Gastrocnemius medialis (tissue), 4 donors: ENCODE data around the gene CEBPZOS.

ENCODE experiments used
- POLR2A ChIP-seq, 2 donors: fragments of 450-650 bp; IDR thresholded peaks; one replicate each; pipeline ENCODE4 v1.6.1; 2017; ENCODE audit warnings: antibody characterized with exemption in 2 of 2, mild to moderate bottlenecking in 2 of 2, moderate library complexity in 2 of 2
- TF ChIP-seq, protein P1 (sequence below), 5 experiments: fragments of 450-650 bp in 3 of 5; fragments of 200-600 bp in 2 of 5; sonication (generic) in 2 of 5; IDR thresholded peaks in 4 of 5; conservative IDR thresholded peaks in 1 of 5; 1 replicate in 4 of 5; 2 replicates in 1 of 5; pipeline ENCODE4 v1.5.1; 2016 to 2019; ENCODE audit warnings: antibody characterized with exemption in 5 of 5, mild to moderate bottlenecking in 3 of 5, moderate library complexity in 3 of 5

DNA sequence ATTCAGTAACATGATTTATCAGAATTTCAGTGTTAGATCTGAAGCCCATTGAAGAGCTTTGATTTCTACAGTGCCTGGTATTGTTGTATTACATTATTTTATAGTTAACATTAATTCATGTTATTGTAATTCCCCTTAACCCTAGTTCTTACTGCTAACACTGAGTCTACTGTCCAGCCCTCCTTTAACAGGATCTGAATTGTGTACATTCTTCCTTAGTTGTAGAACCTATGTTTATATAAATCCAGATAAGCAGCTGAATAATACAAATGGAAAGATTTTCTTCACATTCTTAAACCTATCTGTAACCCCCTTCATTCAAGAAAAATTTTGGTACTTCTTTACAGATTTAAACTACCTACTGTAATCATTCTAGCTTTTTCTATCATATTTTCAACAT, 49.9 kb downstream of the CEBPZOS start:
- TF ChIP-seq, protein P1, sequence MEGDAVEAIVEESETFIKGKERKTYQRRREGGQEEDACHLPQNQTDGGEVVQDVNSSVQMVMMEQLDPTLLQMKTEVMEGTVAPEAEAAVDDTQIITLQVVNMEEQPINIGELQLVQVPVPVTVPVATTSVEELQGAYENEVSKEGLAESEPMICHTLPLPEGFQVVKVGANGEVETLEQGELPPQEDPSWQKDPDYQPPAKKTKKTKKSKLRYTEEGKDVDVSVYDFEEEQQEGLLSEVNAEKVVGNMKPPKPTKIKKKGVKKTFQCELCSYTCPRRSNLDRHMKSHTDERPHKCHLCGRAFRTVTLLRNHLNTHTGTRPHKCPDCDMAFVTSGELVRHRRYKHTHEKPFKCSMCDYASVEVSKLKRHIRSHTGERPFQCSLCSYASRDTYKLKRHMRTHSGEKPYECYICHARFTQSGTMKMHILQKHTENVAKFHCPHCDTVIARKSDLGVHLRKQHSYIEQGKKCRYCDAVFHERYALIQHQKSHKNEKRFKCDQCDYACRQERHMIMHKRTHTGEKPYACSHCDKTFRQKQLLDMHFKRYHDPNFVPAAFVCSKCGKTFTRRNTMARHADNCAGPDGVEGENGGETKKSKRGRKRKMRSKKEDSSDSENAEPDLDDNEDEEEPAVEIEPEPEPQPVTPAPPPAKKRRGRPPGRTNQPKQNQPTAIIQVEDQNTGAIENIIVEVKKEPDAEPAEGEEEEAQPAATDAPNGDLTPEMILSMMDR (IDR thresholded peaks at IDR 0.05 in 4 of 5, conservative IDR thresholded peaks at IDR 0.05 in 1 of 5), result no peak
- TF ChIP-seq POLR2A (IDR thresholded peaks at IDR 0.05), result no peak
